ENCODE results near the gene MASP1.

- no peak for TF ChIP-seq EZH2 (IDR thresholded peaks at IDR 0.05; ENCODE audit: low read length)
- no peak for TF ChIP-seq CTCF (optimal IDR thresholded peaks at IDR 0.05 in 1 of 3, IDR thresholded peaks at IDR 0.05 in 1 of 3, conservative IDR thresholded peaks at IDR 0.05 in 1 of 3; ENCODE audit: extremely low read depth in 1 of 3, insufficient read depth in 2 of 3, low read length in 3 of 3)
Measured at GRCh38 chr3:187259171-187259570, 32.4 kb downstream of the MASP1 start.
